IMR-90 (cell line): ENCODE data around the gene ADGRV1. TPM values are rescaled to one million over a fixed set of nuclear protein-coding genes. Genes with fewer than 3 reads are reported as not detected.
A peak's percentile ranks its signal among the peaks of the same experiment; 100 is the strongest.

ENCODE experiments used
- ATAC-seq: fragments of 200-7000 bp; cut with Tn5 transposase; 2 replicates; pipeline ENCODE4 v1.9.1; 2020; ENCODE audit warnings: low read depth, mild to moderate bottlenecking, moderate library complexity
- BruUV-seq: library from RNA; stranded (reverse); fragments of 400-500 nt; replicated peaks from 2 replicates; lab custom pipeline; 2021; lab: Mats Ljungman, UMichigan
- CTCF ChIA-PET: fragments of 300-600 bp; formaldehyde crosslinking; extraction: SDS; loops from one replicate; lab custom pipeline; 2021; ENCODE audit warnings: antibody characterized with exemption; lab: Yijun Ruan, JAX
- POLR2A ChIA-PET: fragments of 300-600 bp; sonication (Branson Sonifier 250); formaldehyde crosslinking; loops from one replicate; lab custom pipeline; 2022; ENCODE audit warnings: antibody characterized with exemption; ENCODE audit not compliant: unreplicated experiment; lab: Charles Lee
- DNase-seq: peaks from one replicate; pipeline ENCODE4 v3.0.0; 2013
- H2AFZ ChIP-seq: replicated peaks from 2 replicates; pipeline ENCODE3; 2013; ENCODE audit warnings: low read length, mild to moderate bottlenecking; ENCODE audit not compliant: poor library complexity
- H2AK5ac ChIP-seq: 2 replicates; pipeline ENCODE4 v1.6.1; 2013; ENCODE audit warnings: low read depth, low read length, inconsistent platforms
- H2AK9ac ChIP-seq: replicated peaks from 2 replicates; pipeline ENCODE3; 2013; ENCODE audit warnings: mild to moderate bottlenecking, low read depth, low read length, moderate library complexity; ENCODE audit not compliant: poor library complexity
- H2BK120ac ChIP-seq: 2 replicates; pipeline ENCODE4 v1.6.1; 2013; ENCODE audit warnings: low read depth, low read length, inconsistent platforms
- H2BK15ac ChIP-seq: 3 replicates; pipeline ENCODE4 v1.6.1; 2013; ENCODE audit warnings: low read depth, low read length, inconsistent platforms
- H2BK20ac ChIP-seq: 2 replicates; pipeline ENCODE4 v1.6.1; 2013; ENCODE audit warnings: low read depth, mild to moderate bottlenecking, inconsistent platforms, low read length, moderate library complexity
- H2BK5ac ChIP-seq: 2 replicates; pipeline ENCODE4 v1.6.1; 2013; ENCODE audit warnings: mild to moderate bottlenecking, low read depth, low read length, inconsistent platforms; ENCODE audit not compliant: poor library complexity, severe bottlenecking
- H3K14ac ChIP-seq: replicated peaks from 2 replicates; pipeline ENCODE4 v1.6.1; 2013; ENCODE audit warnings: low read depth, low read length, inconsistent platforms
- H3K18ac ChIP-seq: 2 replicates; pipeline ENCODE4 v1.6.1; 2013; ENCODE audit warnings: low read depth, low read length, control low read depth
- H3K23ac ChIP-seq: 2 replicates; pipeline ENCODE4 v1.6.1; 2013; ENCODE audit warnings: low read depth, low read length, inconsistent platforms
- H3K27ac ChIP-seq: 2 replicates; pipeline ENCODE4 v1.5.1; 2013; ENCODE audit warnings: mild to moderate bottlenecking, control low read depth, low read length; ENCODE audit not compliant: insufficient read depth
- H3K27me3 ChIP-seq: 2 replicates; pipeline ENCODE4 v1.6.1; 2013; ENCODE audit warnings: low read length; ENCODE audit not compliant: control insufficient read depth, insufficient read depth
- H3K36me3 ChIP-seq: 2 replicates; pipeline ENCODE4 v1.6.1; 2013; ENCODE audit warnings: low read length, mixed read lengths; ENCODE audit not compliant: control insufficient read depth, insufficient read depth
- H3K4ac ChIP-seq: 2 replicates; pipeline ENCODE4 v1.6.1; 2013; ENCODE audit warnings: low read depth, low read length, inconsistent platforms
- H3K4me1 ChIP-seq: 2 replicates; pipeline ENCODE4 v1.6.1; 2013; ENCODE audit warnings: low read length, mixed read lengths; ENCODE audit not compliant: control insufficient read depth, insufficient read depth
- H3K4me2 ChIP-seq: 2 replicates; pipeline ENCODE4 v1.6.1; 2013; ENCODE audit warnings: low read depth, mild to moderate bottlenecking, control low read depth, low read length, moderate library complexity
- H3K4me3 ChIP-seq: 2 replicates; pipeline ENCODE4 v1.5.1; 2013; ENCODE audit warnings: low read depth, mild to moderate bottlenecking, control low read depth, low read length, moderate library complexity; ENCODE audit not compliant: insufficient read depth
- H3K56ac ChIP-seq: 2 replicates; pipeline ENCODE4 v1.6.1; 2013; ENCODE audit warnings: low read length, inconsistent platforms; ENCODE audit not compliant: insufficient read depth; ENCODE audit errors: extremely low read depth
- H3K79me1 ChIP-seq, 2 experiments: 2 replicates each; pipeline ENCODE4 v1.6.1; 2013; ENCODE audit warnings: low read length in 2 of 2, inconsistent platforms in 1 of 2, low read depth in 1 of 2
- H3K9ac ChIP-seq: 2 replicates; pipeline ENCODE4 v1.6.1; 2013; ENCODE audit warnings: low read depth, low read length, control low read depth
- H3K9me1 ChIP-seq: 2 replicates; pipeline ENCODE4 v1.6.1; 2013; ENCODE audit warnings: low read length, inconsistent platforms; ENCODE audit not compliant: insufficient read depth
- H3K9me3 ChIP-seq: 2 replicates; pipeline ENCODE4 v1.6.1; 2013; ENCODE audit warnings: low read length; ENCODE audit not compliant: control insufficient read depth, insufficient read depth
- H4K20me1 ChIP-seq: 2 replicates; pipeline ENCODE4 v1.6.1; 2013; ENCODE audit warnings: low read length, inconsistent platforms; ENCODE audit not compliant: insufficient read depth
- H4K5ac ChIP-seq: 2 replicates; pipeline ENCODE4 v1.6.1; 2013; ENCODE audit warnings: mild to moderate bottlenecking, low read depth, low read length, control low read depth
- H4K8ac ChIP-seq, 2 experiments: 2 replicates each; pipeline ENCODE4 v1.6.1; 2013; ENCODE audit warnings: low read depth in 2 of 2, low read length in 2 of 2, control low read depth in 1 of 2, inconsistent platforms in 1 of 2
- H4K91ac ChIP-seq: 2 replicates; pipeline ENCODE4 v1.6.1; 2013; ENCODE audit warnings: low read depth, low read length, inconsistent platforms; ENCODE audit not compliant: insufficient read depth
- CEBPB ChIP-seq: IDR thresholded peaks from 2 replicates; pipeline ENCODE4 v1.6.1; 2012; ENCODE audit warnings: low read depth, low read length, improper control_type of control experiment
- CHD1 ChIP-seq: IDR thresholded peaks from 2 replicates; pipeline ENCODE4 v1.6.1; 2012; ENCODE audit warnings: low read depth, low read length, improper control_type of control experiment
- FOS ChIP-seq: fragments of 150-350 bp; IDR thresholded peaks from 2 replicates; pipeline ENCODE4 v1.6.1; 2016; ENCODE audit warnings: low read depth, low read length
- MAZ ChIP-seq: IDR thresholded peaks from 2 replicates; pipeline ENCODE4 v1.6.1; 2012; ENCODE audit warnings: low read depth, mild to moderate bottlenecking, low read length, improper control_type of control experiment, moderate library complexity, borderline replicate concordance
- POLR2A ChIP-seq: IDR thresholded peaks from 2 replicates; pipeline ENCODE4 v1.6.1; 2012; ENCODE audit warnings: mild to moderate bottlenecking, low read depth, low read length
- WGBS, 2 experiments: methylation state at CpG; one replicate each; pipeline versions ENCODE4 v1.1.5 to v1.1.7; 2013; ENCODE audit warnings: missing lambda C conversion rate in 2 of 2; ENCODE audit not compliant: insufficient read length in 1 of 2; ENCODE audit errors: extremely low coverage in 2 of 2; 5-methylcytosine and 5-hydroxymethylcytosine counted together
- dilution Hi-C: fragments of 300-500 bp; cut with HindIII; formaldehyde crosslinking; loops from one replicate; pipeline ENCODE4 v1.14.3; 2018; ENCODE audit warnings: low sequenced_read_pairs; ENCODE audit not compliant: unreplicated experiment
- in situ Hi-C: fragments of 300-500 bp; cut with MboI; formaldehyde crosslinking; loops from 3 replicates; pipeline ENCODE4 v1.14.3; 2019; ENCODE audit warnings: low sequenced_read_pairs, inconsistent platforms, mixed read lengths
- intact Hi-C: fragments of 100-400 bp; cut with micrococcal nuclease; formaldehyde crosslinking; loops from 2 replicates; pipeline ENCODE4 v1.10.0; 2022
- polyA plus RNA-seq, 3 experiments: library from polyadenylated mRNA; depleted of rRNA; stranded (reverse); fragments of >200 nt; gene quantifications; 2 replicates each; pipeline ENCODE4 v1.2.3, GENCODE V29; 2012; ENCODE audit warnings: low replicate concordance in 1 of 3
- total RNA-seq: library from RNA; depleted of rRNA; stranded (reverse); fragments of >200 nt; gene quantifications from 2 replicates; pipeline ENCODE4 v1.2.3, GENCODE V29; 2012
- TF ChIP-seq, protein P1 (sequence below): fragments of 150-350 bp; IDR thresholded peaks from 2 replicates; pipeline ENCODE4 v1.6.1; 2016; ENCODE audit warnings: low read depth, mild to moderate bottlenecking, low read length, moderate library complexity, borderline replicate concordance

The ADGRV1 gene
- total and polyA plus RNA-seq, 2 of the 4 experiments (the other 2 are of a cell fraction) = under 0.01 TPM; not detected in 1

DNA sequence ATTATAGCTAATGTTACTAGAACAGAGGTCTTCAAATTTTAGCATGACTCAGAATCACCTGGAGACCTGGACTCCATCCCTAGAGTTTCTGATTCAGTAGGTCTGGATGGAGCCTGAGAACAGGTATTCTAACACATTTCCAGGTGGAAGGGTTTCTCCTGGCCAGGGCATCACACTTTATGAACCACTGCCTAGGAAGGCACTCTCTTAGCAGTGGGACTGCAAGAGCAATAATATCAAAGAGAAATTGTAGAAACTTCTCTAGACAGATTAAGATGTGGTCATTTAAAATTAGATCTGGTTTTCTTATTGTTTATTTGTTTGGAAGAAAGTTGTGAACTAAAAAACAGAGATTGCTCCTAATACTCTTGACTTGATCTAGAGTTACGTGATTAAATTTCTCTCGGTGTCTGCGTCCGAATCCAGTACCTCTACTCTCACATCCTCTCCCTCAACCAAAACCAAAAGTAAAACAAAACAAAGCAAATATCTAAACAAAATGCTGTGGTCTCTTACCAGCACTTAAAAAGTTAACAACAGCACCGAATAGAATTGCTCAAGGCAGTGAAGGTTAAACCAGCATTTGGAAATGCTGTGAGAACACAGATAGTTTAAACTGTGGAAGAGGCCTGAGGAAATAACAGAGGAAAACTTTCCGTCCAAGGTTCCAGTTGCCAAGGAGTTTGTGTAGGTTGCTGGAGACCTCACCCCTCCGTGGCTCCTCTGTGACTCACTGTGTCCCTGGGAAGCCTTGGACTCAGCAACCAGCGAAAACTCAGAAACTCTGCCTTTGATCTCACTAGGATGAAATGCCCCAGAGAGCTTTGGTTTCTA lies 631.1 kb downstream of the ADGRV1 start:
- dilution Hi-C loops = no loop called here
- POLR2A ChIA-PET = no interaction called here
- peak; percentile 47; the same call in 1 of the 2 replicates for TF ChIP-seq CEBPB
- peak; percentile 61 for TF ChIP-seq FOS
- TF ChIP-seq, protein P1, sequence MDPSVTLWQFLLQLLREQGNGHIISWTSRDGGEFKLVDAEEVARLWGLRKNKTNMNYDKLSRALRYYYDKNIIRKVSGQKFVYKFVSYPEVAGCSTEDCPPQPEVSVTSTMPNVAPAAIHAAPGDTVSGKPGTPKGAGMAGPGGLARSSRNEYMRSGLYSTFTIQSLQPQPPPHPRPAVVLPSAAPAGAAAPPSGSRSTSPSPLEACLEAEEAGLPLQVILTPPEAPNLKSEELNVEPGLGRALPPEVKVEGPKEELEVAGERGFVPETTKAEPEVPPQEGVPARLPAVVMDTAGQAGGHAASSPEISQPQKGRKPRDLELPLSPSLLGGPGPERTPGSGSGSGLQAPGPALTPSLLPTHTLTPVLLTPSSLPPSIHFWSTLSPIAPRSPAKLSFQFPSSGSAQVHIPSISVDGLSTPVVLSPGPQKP = no peak
- TF ChIP-seq CHD1 = no peak
- TF ChIP-seq POLR2A = no peak; the same call in 1 of the 2 replicates
- TF ChIP-seq MAZ = no peak
- Histone ChIP-seq H4K91ac (peak overlapping the region; percentile 30; the same call in 1 of the 2 replicates), H3K4me3 (no peak overlapping the region; the same call in 1 of the 2 replicates), H2BK20ac (peak overlapping the region; percentile 55), H3K9me3 (no peaks in the 10 kb centered on the region), H3K18ac (peak overlapping the region; percentile 31), H2BK15ac (0 out of 3 replicates have a peak overlapping the region, but pooled peaks have one; percentile 45), H2AK9ac (no peak overlapping the region), H3K23ac (peak overlapping the region; percentile 8; the same call in 1 of the 2 replicates), H3K27ac (peak overlapping the region; percentile 35), H3K9ac (peak overlapping the region; percentile 31), H3K9me1 (peaks cover 3% of the 10 kb centered on the region; the same call in 1 of the 2 replicates), H3K56ac (peak overlapping the region; percentile 19), H3K4ac (peak overlapping the region; percentile 65; the same call in 1 of the 2 replicates), H3K79me1 (no peaks in the 10 kb centered on the region), H4K5ac (peak overlapping the region; percentile 70), H3K27me3 (no peaks in the 10 kb centered on the region), H3K36me3 (no peaks in the 10 kb centered on the region), H3K4me2 (peak overlapping the region; percentile 33), H2AK5ac (no peak overlapping the region), H3K14ac (peak overlapping the region; percentile 76), H4K8ac (peak overlapping the region; percentile 6 to 48; a peak in 3 of 4 replicates), H2BK5ac (peak overlapping the region; percentile 35), H3K4me1 (peaks cover 4% of the 10 kb centered on the region; the same call in 1 of the 2 replicates), H2BK120ac (peak overlapping the region; percentile 53), H4K20me1 (no peaks in the 10 kb centered on the region), H2AFZ (peak overlapping the region; percentile 75)
- intact Hi-C loops = no loop called here
- CTCF ChIA-PET = no interaction called here
- in situ Hi-C loops = no loop called here
- no TSS peak for BruUV-seq
- peak; percentile 85 for DNase-seq
- 0% methylated on average over 2 of the region's 8 CpGs; no CpG with 5 or more reads in 1 of the 2 experiments for WGBS, 2 experiments
- ATAC-seq = peak; percentile 94
